Memory B cell (primary cell): Measurements from ENCODE around the gene DMC1.

Experiments
- ATAC-seq: fragments of 150-1000 bp; cut with Tn5 transposase; 2 replicates; pipeline ENCODE4 v1.10.0; 2021; ENCODE audit warnings: low read depth, mild to moderate bottlenecking, moderate library complexity
- DNase-seq, 2 donors: peaks; one replicate each; pipeline ENCODE4 v3.0.0; 2022; ENCODE audit warnings: low spot score in 2 of 2
- H3K27ac Mint-ChIP-seq: one replicate; pipeline ENCODE4 v1.8.0; 2022; ENCODE audit warnings: mild to moderate bottlenecking, moderate library complexity, mixed read lengths
- H3K27me3 Mint-ChIP-seq: one replicate; pipeline ENCODE4 v1.8.0; 2022; ENCODE audit warnings: mixed read lengths
- H3K36me3 Mint-ChIP-seq: one replicate; pipeline ENCODE4 v1.8.0; 2022; ENCODE audit warnings: mild to moderate bottlenecking, mixed read lengths
- H3K4me1 Mint-ChIP-seq: one replicate; pipeline ENCODE4 v1.8.0; 2022; ENCODE audit warnings: mixed read lengths
- H3K4me3 Mint-ChIP-seq: one replicate; pipeline ENCODE4 v1.8.0; 2022; ENCODE audit warnings: mild to moderate bottlenecking, moderate library complexity, mixed read lengths
- H3K9me3 Mint-ChIP-seq: one replicate; pipeline ENCODE4 v1.8.0; 2022; ENCODE audit warnings: mixed read lengths

DMC1 gene

DNA sequence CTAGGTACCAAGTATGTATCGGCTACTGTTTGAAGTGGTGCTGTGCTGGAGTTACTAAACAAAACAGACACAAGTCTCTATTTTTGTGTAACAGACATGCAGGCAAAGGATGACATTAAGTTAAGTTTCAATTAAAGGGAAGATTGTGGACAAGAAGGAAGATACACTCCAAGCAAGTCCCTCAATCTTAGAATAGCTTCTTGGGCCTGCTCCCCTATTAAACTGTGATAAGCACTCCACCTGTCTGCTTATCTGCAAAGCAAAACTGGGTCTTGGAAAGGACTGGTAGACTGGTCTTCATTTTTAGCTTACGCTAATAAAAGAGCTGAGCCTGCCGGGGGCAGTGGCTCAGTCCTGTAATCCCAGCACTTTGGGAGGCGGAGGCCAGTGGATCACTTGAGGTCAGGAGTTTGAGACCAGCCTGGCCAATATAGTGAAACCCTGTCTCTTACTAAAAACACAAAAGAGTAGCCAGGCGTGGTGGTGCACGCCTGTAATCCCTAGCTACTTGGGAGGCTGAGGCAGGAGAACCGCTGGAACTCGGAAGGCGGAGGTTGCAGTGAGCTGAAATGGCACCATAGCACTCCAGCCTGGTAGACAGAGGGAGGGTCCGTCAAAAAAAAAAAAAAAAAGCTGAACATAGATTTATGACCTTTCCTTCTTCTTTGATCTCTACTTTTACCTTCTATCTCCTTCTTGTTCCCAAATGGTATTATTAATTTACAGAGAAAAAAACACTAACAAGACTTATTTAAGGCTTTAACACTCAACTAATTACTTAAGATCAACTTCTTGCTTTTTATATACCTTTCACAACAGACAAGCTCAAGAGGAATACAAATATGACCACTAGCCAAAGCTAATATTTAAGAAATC is 67.9 kb downstream of the DMC1 start:
- DNase-seq (no peak), ATAC-seq (no peak)
- H3K36me3 Mint-ChIP-seq = peaks cover 27% of the 10 kb centered on the region
- H3K9me3 Mint-ChIP-seq = no peaks in the 10 kb centered on the region
- H3K27me3 Mint-ChIP-seq = no peaks in the 10 kb centered on the region
- peak overlapping the region; percentile 92 for H3K4me3 Mint-ChIP-seq
- peaks cover 34% of the 10 kb centered on the region for H3K4me1 Mint-ChIP-seq
- H3K27ac Mint-ChIP-seq = peak overlapping the region; percentile 100

DNA sequence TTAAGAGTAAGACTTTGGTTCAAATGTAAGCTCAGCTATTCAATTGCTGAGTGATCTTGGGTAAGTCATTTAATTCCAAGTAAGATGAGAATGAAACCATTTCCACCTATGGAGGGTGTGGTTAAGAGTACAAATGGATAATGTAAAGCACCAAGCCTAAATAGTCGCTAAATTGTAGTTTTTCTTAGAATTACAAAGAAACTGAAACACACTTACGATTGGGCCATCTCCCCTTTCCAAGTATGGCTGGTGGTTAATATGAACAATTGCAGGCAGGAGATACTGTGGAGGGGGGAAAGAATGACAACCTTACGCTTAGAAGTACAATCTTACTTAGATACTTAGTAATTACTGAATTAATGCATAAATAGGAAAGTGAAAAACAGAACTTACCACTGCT is 72.1 kb downstream of the DMC1 start:
- Mint-ChIP-seq H3K4me3 (no peak overlapping the region), H3K27ac (no peak overlapping the region), H3K27me3 (no peaks in the 10 kb centered on the region), H3K9me3 (no peaks in the 10 kb centered on the region), H3K4me1 (peaks cover 14% of the 10 kb centered on the region), H3K36me3 (peaks cover 25% of the 10 kb centered on the region)
- ATAC-seq (no peak), DNase-seq (no peak)

DNA sequence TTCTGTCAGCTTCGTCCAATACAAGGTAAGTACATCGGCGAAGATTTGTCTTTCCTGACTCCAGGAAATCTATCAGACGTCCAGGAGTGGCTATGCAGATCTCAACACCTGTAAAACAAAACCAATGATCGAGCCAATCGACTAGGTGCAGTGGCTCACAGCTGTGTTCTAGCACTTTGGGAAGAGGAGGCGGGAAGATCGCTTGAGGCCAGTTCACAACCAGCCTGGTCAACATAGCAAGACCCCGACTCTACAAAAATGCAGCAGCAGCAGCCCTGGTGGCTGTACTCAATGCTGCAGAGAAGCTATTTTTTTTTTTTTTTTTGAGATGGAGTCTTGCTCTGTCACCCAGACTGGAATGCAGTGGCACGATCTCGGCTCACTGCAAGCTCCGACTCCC is 75.0 kb downstream of the DMC1 start:
- H3K4me1 Mint-ChIP-seq = no peaks in the 10 kb centered on the region
- H3K36me3 Mint-ChIP-seq = peaks cover 22% of the 10 kb centered on the region
- DNase-seq (no peak), ATAC-seq (no peak)
- H3K27ac Mint-ChIP-seq = no peak overlapping the region
- H3K9me3 Mint-ChIP-seq = no peaks in the 10 kb centered on the region
- H3K27me3 Mint-ChIP-seq = no peaks in the 10 kb centered on the region
- no peak overlapping the region for H3K4me3 Mint-ChIP-seq

DNA sequence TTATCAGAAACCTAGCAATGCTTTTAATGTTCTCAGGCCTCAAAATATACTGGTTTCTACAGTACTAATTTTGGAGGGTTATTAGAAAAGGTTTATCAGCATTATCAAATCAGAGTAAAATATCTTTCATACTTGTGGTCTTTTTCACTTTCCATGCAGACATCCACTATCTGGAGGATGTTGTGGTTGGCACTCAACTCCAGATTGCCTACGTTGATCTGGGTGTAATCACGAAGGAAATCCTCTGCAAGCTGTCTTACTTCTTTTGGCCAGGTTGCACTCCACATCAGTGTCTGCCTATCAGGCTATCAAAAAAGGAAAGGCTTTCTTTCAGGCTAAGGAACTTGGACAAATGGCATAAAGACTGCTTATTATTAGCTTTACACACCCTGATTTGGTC is 75.5 kb downstream of the DMC1 start:
- no peak overlapping the region for H3K27ac Mint-ChIP-seq

DNA sequence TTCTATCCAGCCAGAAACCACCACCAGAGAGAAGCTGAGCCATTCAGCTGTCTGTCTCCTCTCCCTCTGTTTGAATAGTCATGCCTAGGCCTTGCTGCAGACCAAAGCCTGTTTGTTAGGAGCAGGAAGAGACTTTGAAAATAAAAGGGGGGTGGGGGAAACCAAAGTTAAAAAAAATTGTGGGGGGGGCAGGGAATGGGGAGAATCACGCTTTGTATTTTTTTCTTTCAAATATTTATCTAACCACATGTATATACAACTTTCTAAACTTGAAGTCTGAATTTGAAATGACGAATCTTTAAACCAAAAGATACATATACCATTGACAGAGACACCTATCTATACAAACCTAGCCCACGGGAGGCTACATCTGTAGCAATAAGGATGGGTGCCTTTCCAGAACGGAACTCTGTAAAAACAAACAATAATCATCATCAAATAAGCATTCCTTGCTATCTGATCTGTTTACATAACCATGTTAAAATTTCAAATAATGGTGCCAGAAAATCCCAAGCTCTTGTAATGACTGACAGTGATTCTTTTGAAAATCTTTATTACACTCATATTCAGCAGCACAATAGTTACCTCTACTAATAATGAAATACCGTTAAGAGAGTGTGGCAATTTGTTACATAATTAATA is 78.2 kb downstream of the DMC1 start:
- peaks cover 29% of the 10 kb centered on the region for H3K36me3 Mint-ChIP-seq
- no peaks in the 10 kb centered on the region for H3K27me3 Mint-ChIP-seq
- H3K9me3 Mint-ChIP-seq = no peaks in the 10 kb centered on the region
- peaks cover 8% of the 10 kb centered on the region for H3K4me1 Mint-ChIP-seq
- DNase-seq = no peak
- no peak overlapping the region for H3K27ac Mint-ChIP-seq
- no peak overlapping the region for H3K4me3 Mint-ChIP-seq
- ATAC-seq = no peak

More for the DNA sequence above, 75.5 kb downstream of the DMC1 start:
- Mint-ChIP-seq H3K4me3 (no peak overlapping the region), H3K36me3 (peaks cover 25% of the 10 kb centered on the region), H3K9me3 (no peaks in the 10 kb centered on the region), H3K4me1 (peaks cover 2% of the 10 kb centered on the region), H3K27me3 (no peaks in the 10 kb centered on the region)
- no peak for ATAC-seq
- DNase-seq = no peak

DNA sequence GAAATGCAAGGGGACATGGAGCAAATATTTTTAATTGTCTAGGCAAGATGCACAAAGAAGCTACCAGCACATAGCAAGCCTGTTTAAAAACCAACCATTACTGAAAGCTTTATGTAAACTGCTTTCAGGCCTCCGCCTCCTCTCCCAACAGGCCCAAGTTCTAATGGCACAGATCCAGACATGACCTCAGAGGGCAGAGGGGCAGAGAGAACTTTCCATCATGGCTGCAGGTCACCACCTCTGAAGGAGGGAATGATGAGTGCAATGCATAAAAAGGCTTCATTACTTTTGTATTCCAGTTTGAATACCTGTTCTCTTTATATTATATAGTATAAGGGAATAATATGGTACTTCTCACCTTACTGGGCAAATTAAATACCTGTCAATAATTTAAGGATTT is 79.1 kb downstream of the DMC1 start:
- ATAC-seq = no peak
- peaks cover 26% of the 10 kb centered on the region for H3K36me3 Mint-ChIP-seq
- H3K27ac Mint-ChIP-seq = no peak overlapping the region
- peaks cover 8% of the 10 kb centered on the region for H3K4me1 Mint-ChIP-seq
- DNase-seq = no peak
- no peaks in the 10 kb centered on the region for H3K9me3 Mint-ChIP-seq
- no peaks in the 10 kb centered on the region for H3K27me3 Mint-ChIP-seq
- no peak overlapping the region for H3K4me3 Mint-ChIP-seq

DNA sequence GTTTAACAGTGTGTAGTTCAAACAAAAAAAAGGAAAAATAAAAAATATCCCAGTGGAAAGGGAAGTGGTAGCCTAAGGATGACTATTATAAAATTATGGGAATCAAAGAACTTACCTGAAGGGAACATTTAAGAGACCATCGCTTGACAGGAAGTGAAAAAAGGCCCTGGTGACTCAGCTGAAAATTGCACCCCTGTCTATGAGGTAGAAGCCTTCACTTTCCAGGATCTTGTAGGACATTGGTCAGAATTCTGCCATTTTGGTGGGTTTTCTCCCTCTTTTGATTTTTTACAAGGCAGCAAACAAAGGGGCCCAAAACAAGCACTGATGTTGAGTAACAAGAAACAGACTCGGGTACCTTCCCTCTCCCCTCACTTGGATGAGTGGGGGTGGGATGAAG is 79.5 kb downstream of the DMC1 start:
- Mint-ChIP-seq H3K4me3 (no peak overlapping the region), H3K36me3 (peaks cover 26% of the 10 kb centered on the region), H3K27me3 (no peaks in the 10 kb centered on the region), H3K9me3 (no peaks in the 10 kb centered on the region), H3K4me1 (peaks cover 8% of the 10 kb centered on the region), H3K27ac (no peak overlapping the region)
- ATAC-seq (no peak), DNase-seq (no peak)

DNA sequence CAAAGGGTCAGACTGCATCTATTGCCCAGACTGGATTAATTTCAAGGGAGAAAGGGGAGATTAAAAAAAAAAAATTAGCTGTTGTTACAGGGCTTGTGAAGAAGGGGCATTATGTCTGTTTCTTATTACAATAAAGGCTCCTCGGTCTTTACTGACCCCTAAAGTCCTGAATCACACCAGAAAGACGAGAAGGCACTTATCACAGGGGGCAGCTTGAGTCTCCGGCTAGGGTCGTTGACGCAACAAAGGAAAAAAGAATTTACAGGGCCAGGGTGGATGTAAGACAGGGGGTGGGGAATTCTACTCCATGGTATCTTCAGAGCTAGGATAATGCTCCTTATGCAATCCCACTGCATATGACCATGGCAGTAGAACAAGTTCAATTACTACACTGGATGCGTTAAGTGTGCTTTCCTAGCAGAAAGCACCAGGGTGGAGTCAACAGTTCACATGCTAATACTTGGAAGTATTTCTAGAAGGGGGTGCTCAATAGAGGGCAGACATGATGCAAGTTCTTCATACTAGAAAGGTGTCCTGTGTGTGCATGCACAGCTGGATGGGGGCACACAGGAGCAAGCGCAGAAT is 80.3 kb downstream of the DMC1 start:
- peaks cover 29% of the 10 kb centered on the region for H3K36me3 Mint-ChIP-seq
- DNase-seq (no peak), ATAC-seq (no peak)
- H3K4me3 Mint-ChIP-seq = no peak overlapping the region
- H3K9me3 Mint-ChIP-seq = no peaks in the 10 kb centered on the region
- H3K4me1 Mint-ChIP-seq = peaks cover 8% of the 10 kb centered on the region
- H3K27ac Mint-ChIP-seq = peak overlapping the region; percentile 69
- no peaks in the 10 kb centered on the region for H3K27me3 Mint-ChIP-seq

DNA sequence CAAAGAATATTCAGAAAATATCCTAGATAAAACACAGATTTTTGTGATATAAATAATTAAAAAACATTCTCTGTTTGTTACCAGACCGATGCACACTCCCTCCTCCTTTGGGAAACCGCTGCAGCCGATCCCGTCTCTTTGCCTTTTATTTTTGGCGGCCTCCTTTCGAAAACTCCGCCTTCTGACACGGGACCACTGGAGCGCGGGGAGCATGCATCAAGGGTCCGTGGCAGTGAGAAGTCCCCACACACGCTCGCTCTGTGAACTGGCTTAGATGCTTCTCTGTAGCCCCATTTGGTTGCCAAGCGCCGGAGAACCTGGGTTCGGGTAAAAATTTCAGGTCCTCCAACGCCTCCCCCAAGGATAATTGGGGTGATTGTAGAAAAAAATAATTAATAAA is 80.8 kb downstream of the DMC1 start:
- no peaks in the 10 kb centered on the region for H3K27me3 Mint-ChIP-seq
- H3K27ac Mint-ChIP-seq = no peak overlapping the region
- no peaks in the 10 kb centered on the region for H3K9me3 Mint-ChIP-seq
- peaks cover 33% of the 10 kb centered on the region for H3K36me3 Mint-ChIP-seq
- H3K4me3 Mint-ChIP-seq = no peak overlapping the region
- ATAC-seq (no peak), DNase-seq (no peak)
- peaks cover 10% of the 10 kb centered on the region for H3K4me1 Mint-ChIP-seq

DNA sequence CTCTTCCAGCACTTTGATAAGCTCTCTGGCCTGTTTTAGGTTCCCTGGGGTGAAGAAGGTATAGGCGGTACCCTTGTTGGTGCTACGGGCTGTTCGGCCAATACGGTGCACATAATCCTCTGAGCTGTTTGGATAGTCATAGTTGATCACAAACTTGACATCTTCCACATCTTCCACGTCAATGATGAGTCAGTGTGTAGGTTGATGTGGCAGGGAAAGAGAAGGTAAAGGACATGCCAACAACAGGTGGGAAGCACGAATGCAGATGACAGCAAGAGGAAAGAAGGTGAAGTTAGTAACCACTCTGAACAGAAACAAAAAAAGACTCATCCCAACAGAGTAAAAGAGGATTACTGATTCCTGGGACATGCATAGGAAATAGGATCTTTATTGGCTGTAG is 82.0 kb downstream of the DMC1 start:
- Mint-ChIP-seq H3K27ac (no peak overlapping the region), H3K4me3 (no peak overlapping the region), H3K4me1 (peaks cover 11% of the 10 kb centered on the region), H3K9me3 (no peaks in the 10 kb centered on the region), H3K27me3 (no peaks in the 10 kb centered on the region), H3K36me3 (peaks cover 38% of the 10 kb centered on the region)
- DNase-seq (no peak), ATAC-seq (no peak)

DNA sequence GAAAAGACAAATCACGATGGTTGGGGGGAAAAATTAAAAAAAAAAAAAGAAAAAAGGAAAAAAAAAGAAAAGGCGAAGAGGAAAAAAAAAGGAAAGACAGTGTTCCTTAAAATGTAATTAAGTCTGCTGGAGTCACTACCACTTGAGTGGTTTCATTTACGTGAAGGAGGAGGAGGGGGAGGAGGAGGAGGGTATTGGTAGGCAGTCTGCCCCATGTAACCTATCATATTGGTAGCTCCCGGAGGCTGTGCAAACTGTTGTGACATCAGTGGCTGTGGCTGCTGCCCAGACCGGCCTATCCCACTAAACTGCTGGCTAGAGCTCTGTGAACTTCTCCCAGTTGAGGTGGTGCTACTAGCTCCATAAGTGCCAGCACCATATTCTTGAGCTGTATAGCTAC is 84.2 kb downstream of the DMC1 start:
- Mint-ChIP-seq H3K4me3 (no peak overlapping the region), H3K9me3 (no peaks in the 10 kb centered on the region), H3K36me3 (peaks cover 55% of the 10 kb centered on the region), H3K27me3 (no peaks in the 10 kb centered on the region), H3K4me1 (peaks cover 11% of the 10 kb centered on the region), H3K27ac (no peak overlapping the region)
- DNase-seq (no peak), ATAC-seq (no peak)

DNA sequence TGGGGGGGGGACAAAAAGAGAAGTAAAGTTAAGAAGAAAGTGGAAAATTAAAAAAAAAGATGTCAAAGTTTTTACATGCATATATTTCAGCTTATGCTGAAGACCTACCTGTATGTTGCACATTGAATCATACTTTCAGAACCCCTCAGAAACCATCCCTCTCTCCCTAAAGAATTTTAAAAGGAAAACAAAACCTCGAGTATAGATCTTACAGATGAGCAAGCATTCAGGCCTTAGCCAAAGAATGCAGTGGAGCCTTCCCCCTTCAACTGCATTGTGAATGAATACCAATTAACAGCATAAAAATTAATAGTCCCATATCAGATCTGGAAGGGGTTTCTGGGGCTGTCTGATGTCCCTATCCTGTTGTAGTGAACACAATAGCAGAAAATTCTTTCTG is 85.7 kb downstream of the DMC1 start:
- no peak for DNase-seq
- Mint-ChIP-seq H3K27me3 (no peaks in the 10 kb centered on the region), H3K36me3 (peaks cover 43% of the 10 kb centered on the region), H3K4me3 (no peak overlapping the region), H3K27ac (peak overlapping the region; percentile 79), H3K9me3 (no peaks in the 10 kb centered on the region), H3K4me1 (peaks cover 9% of the 10 kb centered on the region)
- no peak for ATAC-seq

DNA sequence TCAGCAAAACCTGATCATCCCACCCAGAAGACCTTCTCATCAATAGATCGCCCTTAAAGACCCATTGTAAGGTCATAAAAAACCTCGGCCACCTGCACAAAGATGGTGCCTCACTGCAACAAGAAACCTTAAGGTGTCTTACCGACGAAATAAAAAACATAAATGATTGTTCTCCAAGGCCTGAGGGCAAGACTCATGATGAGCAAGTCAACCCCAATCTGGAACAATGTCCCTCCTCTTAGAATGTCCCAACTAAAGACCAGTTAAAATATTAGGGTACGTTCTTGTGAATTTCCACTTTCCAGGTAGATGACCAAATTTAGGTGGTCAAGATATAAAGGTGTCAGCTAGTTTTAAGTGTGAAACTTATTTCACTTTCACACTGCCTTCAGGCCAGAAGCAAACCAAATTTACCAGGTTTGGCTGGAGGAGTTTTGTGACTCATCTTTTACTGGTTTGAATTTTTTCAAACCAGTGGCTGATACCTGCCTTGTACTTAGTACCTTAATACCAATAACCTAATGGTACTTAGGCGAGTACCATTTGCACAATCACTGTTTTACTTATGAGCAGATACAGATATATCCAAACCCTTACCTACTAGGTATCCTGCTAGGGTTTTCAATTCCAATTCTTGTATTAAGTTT is 87.2 kb downstream of the DMC1 start:
- no peak for ATAC-seq
- H3K36me3 Mint-ChIP-seq = peaks cover 36% of the 10 kb centered on the region
- H3K4me1 Mint-ChIP-seq = peaks cover 4% of the 10 kb centered on the region
- H3K27ac Mint-ChIP-seq = no peak overlapping the region
- no peaks in the 10 kb centered on the region for H3K27me3 Mint-ChIP-seq
- H3K9me3 Mint-ChIP-seq = no peaks in the 10 kb centered on the region
- no peak for DNase-seq
- no peak overlapping the region for H3K4me3 Mint-ChIP-seq

DNA sequence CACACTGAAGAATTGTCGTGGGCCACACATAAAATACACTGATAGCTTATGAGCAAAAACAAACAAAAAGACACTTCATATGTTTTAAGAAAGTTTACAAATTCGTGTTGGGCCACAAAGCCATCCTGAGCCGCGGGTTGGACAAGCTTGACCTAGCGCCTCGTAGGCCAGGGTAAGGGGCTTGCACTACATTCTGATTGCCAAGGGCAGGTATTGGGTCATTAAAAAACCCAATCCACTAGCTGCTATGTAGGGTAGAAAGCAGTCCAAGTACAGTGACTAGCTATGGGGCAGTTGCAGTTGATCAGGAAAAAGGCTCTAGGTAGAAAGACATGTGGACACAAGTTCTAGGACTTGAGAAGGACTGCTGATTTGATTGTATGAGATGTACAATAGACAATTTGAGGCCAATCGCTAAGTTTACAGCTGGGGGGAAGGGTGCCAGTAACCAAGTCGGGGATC is 88.1 kb downstream of the DMC1 start:
- ATAC-seq (no peak), DNase-seq (no peak)
- Mint-ChIP-seq H3K36me3 (peaks cover 35% of the 10 kb centered on the region), H3K27me3 (no peaks in the 10 kb centered on the region), H3K4me3 (no peak overlapping the region), H3K27ac (no peak overlapping the region), H3K4me1 (peaks cover 3% of the 10 kb centered on the region), H3K9me3 (no peaks in the 10 kb centered on the region)
